ENCODE measurements around the gene SIGLEC12. TPM values are rescaled to one million over a fixed set of nuclear protein-coding genes. Genes with fewer than 3 reads are reported as not detected.
A peak's percentile ranks its signal among the peaks of the same experiment; 100 is the strongest.

The SIGLEC12 gene
- total RNA-seq, 1 donor from 2014 or later = 0.11 TPM

- no peaks in the 10 kb centered on the region for H3K9me3 ChIP-seq (replicated peaks)
- H3K27me3 ChIP-seq (ENCODE audit: low read depth) = peaks cover 87% of the 10 kb centered on the region
- H3K4me1 ChIP-seq = no peaks in the 10 kb centered on the region
- no peaks in the 10 kb centered on the region for H3K36me3 ChIP-seq
- no peak for DNase-seq
- intact Hi-C loops (cut with micrococcal nuclease) = no loop called here
- peak overlapping the region; percentile 35 for H3K4me3 ChIP-seq
- TF ChIP-seq, protein P1, sequence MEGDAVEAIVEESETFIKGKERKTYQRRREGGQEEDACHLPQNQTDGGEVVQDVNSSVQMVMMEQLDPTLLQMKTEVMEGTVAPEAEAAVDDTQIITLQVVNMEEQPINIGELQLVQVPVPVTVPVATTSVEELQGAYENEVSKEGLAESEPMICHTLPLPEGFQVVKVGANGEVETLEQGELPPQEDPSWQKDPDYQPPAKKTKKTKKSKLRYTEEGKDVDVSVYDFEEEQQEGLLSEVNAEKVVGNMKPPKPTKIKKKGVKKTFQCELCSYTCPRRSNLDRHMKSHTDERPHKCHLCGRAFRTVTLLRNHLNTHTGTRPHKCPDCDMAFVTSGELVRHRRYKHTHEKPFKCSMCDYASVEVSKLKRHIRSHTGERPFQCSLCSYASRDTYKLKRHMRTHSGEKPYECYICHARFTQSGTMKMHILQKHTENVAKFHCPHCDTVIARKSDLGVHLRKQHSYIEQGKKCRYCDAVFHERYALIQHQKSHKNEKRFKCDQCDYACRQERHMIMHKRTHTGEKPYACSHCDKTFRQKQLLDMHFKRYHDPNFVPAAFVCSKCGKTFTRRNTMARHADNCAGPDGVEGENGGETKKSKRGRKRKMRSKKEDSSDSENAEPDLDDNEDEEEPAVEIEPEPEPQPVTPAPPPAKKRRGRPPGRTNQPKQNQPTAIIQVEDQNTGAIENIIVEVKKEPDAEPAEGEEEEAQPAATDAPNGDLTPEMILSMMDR (IDR thresholded peaks at IDR 0.05; ENCODE audit: borderline replicate concordance) = no peak
- H3K27ac ChIP-seq (replicated peaks) = no peak overlapping the region
Observed at GRCh38 chr19:51460164-51460992, 41.2 kb downstream of the SIGLEC12 start.

GRCh38 chr19:51458899-51459505 lies 42.6 kb downstream of the SIGLEC12 start:
- Histone ChIP-seq H3K27ac (replicated peaks) (no peak overlapping the region), H3K9me3 (replicated peaks) (no peaks in the 10 kb centered on the region), H3K36me3 (no peaks in the 10 kb centered on the region), H3K4me3 (no peak overlapping the region), H3K27me3 (ENCODE audit: low read depth) (peaks cover 87% of the 10 kb centered on the region), H3K4me1 (no peaks in the 10 kb centered on the region)
- TF ChIP-seq, protein P1 (IDR thresholded peaks at IDR 0.05; ENCODE audit: borderline replicate concordance) = no peak
- DNase-seq = no peak
- intact Hi-C loops (cut with micrococcal nuclease) = no loop called here

GRCh38 chr19:51458051-51458645 lies 43.5 kb downstream of the SIGLEC12 start, which contains the start of gene SIGLEC8:
Gene SIGLEC8 (minus strand): TSS chr19:51458454. CDS start chr19:51458387, 67 bp downstream.
- H3K27ac ChIP-seq (replicated peaks) = no peak within 1 kb of the TSS
- intact Hi-C loops (cut with micrococcal nuclease) = no loop called here

GRCh38 chr19:51457351-51458013 lies 44.1 kb downstream of the SIGLEC12 start:
- DNase-seq = no peak
- TF ChIP-seq, protein P1 (IDR thresholded peaks at IDR 0.05; ENCODE audit: borderline replicate concordance) = no peak
- Histone ChIP-seq H3K9me3 (replicated peaks) (no peaks in the 10 kb centered on the region), H3K27ac (replicated peaks) (no peak overlapping the region), H3K4me3 (no peak overlapping the region), H3K27me3 (ENCODE audit: low read depth) (peaks cover 93% of the 10 kb centered on the region), H3K36me3 (no peaks in the 10 kb centered on the region), H3K4me1 (no peaks in the 10 kb centered on the region)
- intact Hi-C loops (cut with micrococcal nuclease) = no loop called here

More at GRCh38 chr19:51458051-51458645, 43.5 kb downstream of the SIGLEC12 start, which contains the start of gene SIGLEC8:
- Histone ChIP-seq H3K36me3 (no peaks in the 10 kb centered on the region), H3K4me1 (no peaks in the 10 kb centered on the region), H3K4me3 (no peak within 1 kb of the TSS), H3K27me3 (ENCODE audit: low read depth) (peaks cover 93% of the 10 kb centered on the region), H3K9me3 (replicated peaks) (no peaks in the 10 kb centered on the region)
- no peak for DNase-seq
- TF ChIP-seq, protein P1 (IDR thresholded peaks at IDR 0.05; ENCODE audit: borderline replicate concordance) = no peak

All from left ventricle myocardium inferior (tissue), 1 donor.